Measurements from ENCODE around the gene STRADA. TPM values are rescaled to one million over a fixed set of nuclear protein-coding genes. Genes with fewer than 3 reads are reported as not detected.
A peak's percentile ranks its signal among the peaks of the same experiment; 100 is the strongest.

Gene STRADA
- total and polyA plus RNA-seq, 9 of the 15 experiments (the other 6 are each of a cell fraction or from before 2014, with no cell fraction given), result 6.6 to 33.0 (median 20.5) TPM

DNA sequence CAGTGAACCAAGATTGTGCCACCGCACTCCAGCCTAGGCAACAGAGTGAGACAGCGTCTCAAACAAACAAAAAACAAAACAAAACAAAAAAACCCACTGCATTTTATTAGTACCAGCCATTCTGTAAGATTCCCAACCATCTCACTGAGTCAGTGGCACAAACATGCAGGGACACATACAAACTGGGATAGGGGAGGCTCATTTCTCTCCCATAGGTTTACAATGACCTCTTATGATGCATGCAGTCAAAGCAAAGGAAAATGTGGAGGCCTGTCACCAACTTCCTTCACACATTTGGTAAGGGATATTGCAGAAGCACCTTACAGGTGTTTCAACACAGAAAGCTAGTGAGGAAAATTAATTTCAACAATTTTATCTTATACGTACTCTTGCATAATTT, 12.4 kb upstream of the STRADA start:
- ATAC-seq, result no peak
- H2AFZ ChIP-seq (ENCODE audit: low read depth, low read length), result no peak overlapping the region
- no peak for DNase-seq (ENCODE audit: extremely low read depth in 1 of 4, low spot score in 3 of 4)
- no peaks in the 10 kb centered on the region for H3K27me3 ChIP-seq (ENCODE audit: control insufficient read depth in 2 of 2, insufficient read depth in 2 of 2, low read length in 2 of 2)
- in situ Hi-C loops (cut with MboI), result no loop called here
- no peak for FAIRE-seq
- H3K4me1 ChIP-seq (replicated peaks in 1 of 2; ENCODE audit: control insufficient read depth in 2 of 2, insufficient read depth in 2 of 2, low read length in 2 of 2), result no peaks in the 10 kb centered on the region
- H3K27ac ChIP-seq (ENCODE audit: extremely low read depth, low read depth, low read length), result no peak overlapping the region
- H3K36me3 ChIP-seq (ENCODE audit: control insufficient read depth, insufficient read depth, low read length), result peaks cover 86% of the 10 kb centered on the region
- 95% methylated on average over 3 of the region's 3 CpGs for WGBS (ENCODE audit: insufficient coverage, low coverage, missing lambda C conversion rate)
- POLR2A ChIA-PET, result interaction anchor here (0.5 to 1.7 kb wide), 4 partner anchors 9 to 22 kb away, joined by 3 to 7 read pairs (median 4); no protein-coding TSS in a partner anchor
- no peaks in the 10 kb centered on the region for H3K9me1 ChIP-seq (ENCODE audit: control insufficient read depth, insufficient read depth, low read length)
- CTCF ChIA-PET (ENCODE audit: low intra/inter-chr PET ratio), result no interaction called here
- H4K20me1 ChIP-seq (replicated peaks; ENCODE audit: control insufficient read depth, insufficient read depth, low read length), result no peaks in the 10 kb centered on the region
- TF ChIP-seq, protein P1, sequence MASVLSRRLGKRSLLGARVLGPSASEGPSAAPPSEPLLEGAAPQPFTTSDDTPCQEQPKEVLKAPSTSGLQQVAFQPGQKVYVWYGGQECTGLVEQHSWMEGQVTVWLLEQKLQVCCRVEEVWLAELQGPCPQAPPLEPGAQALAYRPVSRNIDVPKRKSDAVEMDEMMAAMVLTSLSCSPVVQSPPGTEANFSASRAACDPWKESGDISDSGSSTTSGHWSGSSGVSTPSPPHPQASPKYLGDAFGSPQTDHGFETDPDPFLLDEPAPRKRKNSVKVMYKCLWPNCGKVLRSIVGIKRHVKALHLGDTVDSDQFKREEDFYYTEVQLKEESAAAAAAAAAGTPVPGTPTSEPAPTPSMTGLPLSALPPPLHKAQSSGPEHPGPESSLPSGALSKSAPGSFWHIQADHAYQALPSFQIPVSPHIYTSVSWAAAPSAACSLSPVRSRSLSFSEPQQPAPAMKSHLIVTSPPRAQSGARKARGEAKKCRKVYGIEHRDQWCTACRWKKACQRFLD (CRISPR knock-in tag; IDR thresholded peaks at IDR 0.05), result no peak
- TF ChIP-seq POLR2B (IDR thresholded peaks at IDR 0.05; ENCODE audit: low read depth, partially characterized antibody), result peak; percentile 18
- no peak overlapping the region for H3K4me2 ChIP-seq (ENCODE audit: insufficient read depth, low read length)
- no peaks in the 10 kb centered on the region for H3K9me3 ChIP-seq (replicated peaks; ENCODE audit: control insufficient read depth, insufficient read depth, low read depth, low read length)
- H3K79me2 ChIP-seq (ENCODE audit: control insufficient read depth, insufficient read depth, low read length), result 0 out of 3 replicates have a peak, but pooled peaks cover 6% of the 10 kb centered on the region
- no peak overlapping the region for H3K9ac ChIP-seq (ENCODE audit: insufficient read depth in 1 of 2, low read depth in 2 of 2, low read length in 2 of 2)
- no peak overlapping the region for H3K4me3 ChIP-seq
- no TSS peak for BruUV-seq (replicated peaks)
- intact Hi-C loops (cut with micrococcal nuclease), result no loop called here

DNA sequence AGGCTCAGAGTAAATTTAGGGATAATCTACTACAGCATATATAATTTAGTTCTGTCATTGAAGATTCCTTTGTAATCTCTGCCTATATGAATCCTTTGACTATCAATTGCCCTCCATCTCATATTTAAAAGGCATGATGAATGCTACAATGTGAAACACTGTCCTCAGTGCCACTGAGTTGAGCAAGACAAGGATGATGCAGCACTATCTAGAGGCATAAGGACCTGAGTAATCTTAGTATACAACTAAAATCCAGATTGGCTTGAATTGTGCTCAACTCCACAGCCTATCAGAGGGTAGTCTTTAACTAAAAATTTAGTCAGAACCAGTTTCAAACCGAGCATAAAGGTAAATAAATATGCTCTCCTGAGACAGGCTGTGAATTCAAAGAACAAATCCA, 11.6 kb upstream of the STRADA start:
- H2AFZ ChIP-seq (ENCODE audit: low read depth, low read length), result no peak overlapping the region
- POLR2A ChIA-PET, result interaction anchor here (1.2 kb wide), 1 partner anchor 11 kb away, joined by 3 read pairs; no protein-coding TSS in a partner anchor
- no peak overlapping the region for H3K4me3 ChIP-seq
- H3K36me3 ChIP-seq (ENCODE audit: control insufficient read depth, insufficient read depth, low read length), result peaks cover 85% of the 10 kb centered on the region
- FAIRE-seq, result no peak
- H3K9me3 ChIP-seq (replicated peaks; ENCODE audit: control insufficient read depth, insufficient read depth, low read depth, low read length), result no peaks in the 10 kb centered on the region
- H3K9ac ChIP-seq (ENCODE audit: insufficient read depth in 1 of 2, low read depth in 2 of 2, low read length in 2 of 2), result no peak overlapping the region
- WGBS (ENCODE audit: insufficient coverage, low coverage, missing lambda C conversion rate), result 94% methylated on average over 1 of the region's 1 CpG
- CTCF ChIA-PET (ENCODE audit: low intra/inter-chr PET ratio), result no interaction called here
- 0 out of 3 replicates have a peak, but pooled peaks cover 6% of the 10 kb centered on the region for H3K79me2 ChIP-seq (ENCODE audit: control insufficient read depth, insufficient read depth, low read length)
- no peaks in the 10 kb centered on the region for H3K9me1 ChIP-seq (ENCODE audit: control insufficient read depth, insufficient read depth, low read length)
- no peak overlapping the region for H3K27ac ChIP-seq (ENCODE audit: extremely low read depth, low read depth, low read length)
- intact Hi-C loops (cut with micrococcal nuclease) (no loop called here), in situ Hi-C loops (cut with MboI) (no loop called here)
- H3K4me1 ChIP-seq (replicated peaks in 1 of 2; ENCODE audit: control insufficient read depth in 2 of 2, insufficient read depth in 2 of 2, low read length in 2 of 2), result no peaks in the 10 kb centered on the region
- no peak for ATAC-seq
- no peak for TF ChIP-seq HNRNPLL (IDR thresholded peaks at IDR 0.05; ENCODE audit: low read depth, low read length, poor library complexity, severe bottlenecking)
- no peak for TF ChIP-seq MEF2A (IDR thresholded peaks at IDR 0.05; ENCODE audit: control insufficient read depth, low read depth, low read length)
- TF ChIP-seq XRCC3 (IDR thresholded peaks at IDR 0.05), result no peak
- 0 out of 2 replicates have a peak, but pooled peaks have one; percentile 17 for TF ChIP-seq MAFG (tag; conservative IDR thresholded peaks at IDR 0.05)
- no peak for TF ChIP-seq ZNF584 (CRISPR knock-in tag; IDR thresholded peaks at IDR 0.05; ENCODE audit: low read depth)
- no peak for TF ChIP-seq C11orf30 (IDR thresholded peaks at IDR 0.05; ENCODE audit: low read depth)
- TF ChIP-seq CEBPB (tag; IDR thresholded peaks at IDR 0.05), result peak; percentile 59
- no peak for TF ChIP-seq MEIS2 (IDR thresholded peaks at IDR 0.05; ENCODE audit: partially characterized antibody)
- TF ChIP-seq, protein P2, sequence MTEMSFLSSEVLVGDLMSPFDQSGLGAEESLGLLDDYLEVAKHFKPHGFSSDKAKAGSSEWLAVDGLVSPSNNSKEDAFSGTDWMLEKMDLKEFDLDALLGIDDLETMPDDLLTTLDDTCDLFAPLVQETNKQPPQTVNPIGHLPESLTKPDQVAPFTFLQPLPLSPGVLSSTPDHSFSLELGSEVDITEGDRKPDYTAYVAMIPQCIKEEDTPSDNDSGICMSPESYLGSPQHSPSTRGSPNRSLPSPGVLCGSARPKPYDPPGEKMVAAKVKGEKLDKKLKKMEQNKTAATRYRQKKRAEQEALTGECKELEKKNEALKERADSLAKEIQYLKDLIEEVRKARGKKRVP (CRISPR knock-in tag; IDR thresholded peaks at IDR 0.05), result no peak
- TF ChIP-seq PYGO2 (tag; IDR thresholded peaks at IDR 0.05), result no peak
- no peaks in the 10 kb centered on the region for H3K27me3 ChIP-seq (ENCODE audit: control insufficient read depth in 2 of 2, insufficient read depth in 2 of 2, low read length in 2 of 2)
- H3K4me2 ChIP-seq (ENCODE audit: insufficient read depth, low read length), result no peak overlapping the region
- no peak for DNase-seq (ENCODE audit: extremely low read depth in 1 of 4, low spot score in 3 of 4)
- BruUV-seq (replicated peaks), result no TSS peak
- no peaks in the 10 kb centered on the region for H4K20me1 ChIP-seq (replicated peaks; ENCODE audit: control insufficient read depth, insufficient read depth, low read length)

Measured in K562 (cell line).